Ascending aorta (tissue), 2 donors: ENCODE results near the gene BANF2. TPM values are rescaled to one million over a fixed set of nuclear protein-coding genes. Genes with fewer than 3 reads are reported as not detected.

Experiments used
- DNase-seq, 2 donors: peaks; one replicate each; pipeline ENCODE4 v3.0.0-alpha.2; 2019; ENCODE audit warnings: low spot score in 2 of 2
- H3K27ac ChIP-seq, 2 donors: fragments of 200-600 bp; sonication (generic); one replicate each; pipeline ENCODE4 v1.5.1; 2016 to 2017; ENCODE audit warnings: mild to moderate bottlenecking in 1 of 2
- H3K27me3 ChIP-seq: fragments of 200-600 bp; sonication (generic); one replicate; pipeline ENCODE4 v1.5.1; 2017
- H3K36me3 ChIP-seq, 2 donors: fragments of 200-600 bp; sonication (generic); one replicate each; pipeline ENCODE4 v1.5.1; 2016
- H3K4me1 ChIP-seq, 2 donors: fragments of 200-600 bp; sonication (generic); one replicate each; pipeline ENCODE4 v1.5.1; 2016 to 2017; ENCODE audit warnings: mild to moderate bottlenecking in 1 of 2
- H3K4me3 ChIP-seq, 2 donors: fragments of 200-600 bp; sonication (generic); one replicate each; pipeline ENCODE4 v1.5.1; 2016 to 2017; ENCODE audit warnings: mild to moderate bottlenecking in 1 of 2
- H3K9me3 ChIP-seq, 2 donors: fragments of 200-600 bp; sonication (generic); one replicate each; pipeline ENCODE4 v1.5.1; 2016
- intact Hi-C: fragments of 100-400 bp; cut with DNase I; formaldehyde crosslinking; loops from one replicate; pipeline ENCODE4 v1.15.1; 2023
- total RNA-seq: library from RNA; depleted of rRNA; stranded (reverse); fragments of >200 nt; gene quantifications from one replicate; pipeline ENCODE4 v1.1.0, GENCODE V29; 2016
- TF ChIP-seq, protein P1 (sequence below), 3 experiments: fragments of 200-600 bp in 2 of 3; fragments of 450-650 bp in 1 of 3; sonication (generic) in 2 of 3; IDR thresholded peaks; one replicate each; pipeline ENCODE4 v1.5.1; 2016 to 2019; ENCODE audit warnings: antibody characterized with exemption in 3 of 3, mild to moderate bottlenecking in 1 of 3, moderate library complexity in 1 of 3

BANF2 gene
- total RNA-seq, 1 donor from 2014 or later, result not detected

DNA sequence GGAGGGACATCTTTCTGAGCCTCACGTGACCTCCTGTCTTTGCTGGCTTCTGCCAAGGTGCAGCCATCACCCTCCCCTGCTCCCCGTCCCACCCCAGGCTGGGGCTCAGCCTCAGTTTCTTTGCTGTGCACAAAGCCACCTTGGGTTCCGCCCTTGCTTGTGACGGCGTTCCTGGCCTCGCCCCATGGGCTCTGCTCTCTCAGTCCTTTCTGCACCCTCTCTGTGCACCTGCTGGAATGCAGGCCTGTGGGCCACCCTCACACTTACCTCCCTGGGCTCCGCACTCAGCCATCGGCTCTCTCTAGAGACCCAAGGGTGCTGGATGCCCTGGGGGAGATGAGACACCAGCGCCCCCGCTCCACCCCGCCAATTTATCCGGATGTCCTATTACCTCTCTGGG is 28.3 kb downstream of the BANF2 start:
- no peak for DNase-seq
- H3K4me3 ChIP-seq, result no peak overlapping the region
- H3K27me3 ChIP-seq, result no peaks in the 10 kb centered on the region
- H3K36me3 ChIP-seq, result no peaks in the 10 kb centered on the region
- no peaks in the 10 kb centered on the region for H3K9me3 ChIP-seq
- intact Hi-C loops, result no loop called here
- no peak overlapping the region for H3K27ac ChIP-seq
- H3K4me1 ChIP-seq, result no peaks in the 10 kb centered on the region
- TF ChIP-seq, protein P1, sequence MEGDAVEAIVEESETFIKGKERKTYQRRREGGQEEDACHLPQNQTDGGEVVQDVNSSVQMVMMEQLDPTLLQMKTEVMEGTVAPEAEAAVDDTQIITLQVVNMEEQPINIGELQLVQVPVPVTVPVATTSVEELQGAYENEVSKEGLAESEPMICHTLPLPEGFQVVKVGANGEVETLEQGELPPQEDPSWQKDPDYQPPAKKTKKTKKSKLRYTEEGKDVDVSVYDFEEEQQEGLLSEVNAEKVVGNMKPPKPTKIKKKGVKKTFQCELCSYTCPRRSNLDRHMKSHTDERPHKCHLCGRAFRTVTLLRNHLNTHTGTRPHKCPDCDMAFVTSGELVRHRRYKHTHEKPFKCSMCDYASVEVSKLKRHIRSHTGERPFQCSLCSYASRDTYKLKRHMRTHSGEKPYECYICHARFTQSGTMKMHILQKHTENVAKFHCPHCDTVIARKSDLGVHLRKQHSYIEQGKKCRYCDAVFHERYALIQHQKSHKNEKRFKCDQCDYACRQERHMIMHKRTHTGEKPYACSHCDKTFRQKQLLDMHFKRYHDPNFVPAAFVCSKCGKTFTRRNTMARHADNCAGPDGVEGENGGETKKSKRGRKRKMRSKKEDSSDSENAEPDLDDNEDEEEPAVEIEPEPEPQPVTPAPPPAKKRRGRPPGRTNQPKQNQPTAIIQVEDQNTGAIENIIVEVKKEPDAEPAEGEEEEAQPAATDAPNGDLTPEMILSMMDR (IDR thresholded peaks at IDR 0.05), result no peak

DNA sequence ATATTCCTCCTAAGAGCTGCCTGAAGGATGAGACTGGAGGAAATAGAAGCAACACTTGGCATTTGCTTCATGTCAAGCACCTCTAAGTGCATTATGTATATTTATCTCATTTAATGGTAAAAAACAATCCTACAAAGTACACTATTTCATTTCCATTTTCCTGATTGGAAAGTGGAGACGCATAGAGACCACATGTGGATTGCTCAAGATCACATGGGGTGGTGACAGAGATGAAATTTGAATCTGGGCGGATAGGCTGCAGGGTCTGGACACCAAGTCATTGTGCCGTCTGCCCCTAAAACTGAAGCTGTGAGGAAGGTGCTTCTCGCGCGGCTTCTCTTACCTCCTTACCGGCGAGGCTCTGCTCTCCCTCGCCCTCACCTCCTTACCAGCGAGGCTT is 30.3 kb downstream of the BANF2 start:
- no peaks in the 10 kb centered on the region for H3K27me3 ChIP-seq
- H3K27ac ChIP-seq, result no peak overlapping the region
- no peaks in the 10 kb centered on the region for H3K9me3 ChIP-seq
- intact Hi-C loops, result no loop called here
- no peak for DNase-seq
- no peaks in the 10 kb centered on the region for H3K36me3 ChIP-seq
- no peak overlapping the region for H3K4me3 ChIP-seq
- H3K4me1 ChIP-seq, result no peaks in the 10 kb centered on the region
- TF ChIP-seq, protein P1 (IDR thresholded peaks at IDR 0.05), result no peak

DNA sequence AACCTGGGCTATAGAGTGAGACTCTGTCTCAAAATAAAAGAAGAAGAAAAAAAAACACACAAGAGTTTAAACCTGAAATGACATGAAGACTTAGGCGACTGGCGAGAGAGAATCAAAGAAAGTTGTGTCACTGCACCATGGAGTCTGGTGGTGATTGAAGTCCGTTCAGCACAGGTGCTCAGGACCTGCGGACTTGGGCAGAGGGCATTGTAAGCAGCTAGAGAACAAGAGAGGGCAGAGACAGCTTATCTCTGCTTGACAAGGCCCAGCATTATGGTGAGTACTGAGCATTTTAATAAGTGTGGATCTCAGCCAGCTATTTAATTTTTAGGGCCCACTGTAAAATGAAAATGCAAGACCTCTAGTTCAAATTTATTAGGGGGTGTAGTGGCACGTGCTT is 31.5 kb downstream of the BANF2 start:
- H3K36me3 ChIP-seq, result no peaks in the 10 kb centered on the region
- TF ChIP-seq, protein P1 (IDR thresholded peaks at IDR 0.05), result no peak
- no peaks in the 10 kb centered on the region for H3K9me3 ChIP-seq
- DNase-seq, result no peak
- H3K27ac ChIP-seq, result no peak overlapping the region
- no peak overlapping the region for H3K4me3 ChIP-seq
- no peaks in the 10 kb centered on the region for H3K4me1 ChIP-seq
- H3K27me3 ChIP-seq, result no peaks in the 10 kb centered on the region
- intact Hi-C loops, result no loop called here

DNA sequence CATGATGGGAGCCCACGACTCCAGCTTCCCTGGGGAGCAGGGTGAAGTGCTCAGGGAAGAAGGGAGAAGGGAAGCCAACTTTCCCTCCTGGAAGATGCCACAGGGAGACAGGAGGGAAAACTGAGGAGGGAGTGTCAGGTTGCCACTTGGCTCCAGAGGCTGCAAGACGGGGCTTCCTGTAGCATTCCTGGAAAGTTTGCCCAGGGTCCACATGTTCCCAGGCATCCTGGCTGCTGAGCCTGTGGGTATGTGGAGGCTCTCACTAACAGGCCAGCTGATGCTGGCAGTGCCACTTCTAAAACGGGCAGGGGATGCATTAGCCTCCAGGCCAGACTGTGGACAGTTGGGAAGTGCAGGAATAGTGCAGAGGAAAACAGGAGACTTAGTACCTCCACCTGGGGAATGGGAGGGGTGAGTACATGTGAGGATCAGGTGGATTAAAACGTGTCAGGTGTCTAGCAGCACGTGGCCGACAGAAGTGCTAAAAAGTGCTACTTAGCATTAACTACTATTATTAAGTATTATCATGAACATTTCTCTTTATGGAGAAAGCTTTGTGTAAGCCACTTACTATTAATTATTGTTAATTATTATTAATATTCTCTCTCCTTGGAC is 33.2 kb downstream of the BANF2 start:
- no peak for DNase-seq
- Histone ChIP-seq H3K9me3 (no peaks in the 10 kb centered on the region), H3K27ac (no peak overlapping the region), H3K4me1 (no peaks in the 10 kb centered on the region), H3K36me3 (no peaks in the 10 kb centered on the region), H3K27me3 (no peaks in the 10 kb centered on the region), H3K4me3 (no peak overlapping the region)
- TF ChIP-seq, protein P1 (IDR thresholded peaks at IDR 0.05), result no peak
- intact Hi-C loops, result no loop called here

DNA sequence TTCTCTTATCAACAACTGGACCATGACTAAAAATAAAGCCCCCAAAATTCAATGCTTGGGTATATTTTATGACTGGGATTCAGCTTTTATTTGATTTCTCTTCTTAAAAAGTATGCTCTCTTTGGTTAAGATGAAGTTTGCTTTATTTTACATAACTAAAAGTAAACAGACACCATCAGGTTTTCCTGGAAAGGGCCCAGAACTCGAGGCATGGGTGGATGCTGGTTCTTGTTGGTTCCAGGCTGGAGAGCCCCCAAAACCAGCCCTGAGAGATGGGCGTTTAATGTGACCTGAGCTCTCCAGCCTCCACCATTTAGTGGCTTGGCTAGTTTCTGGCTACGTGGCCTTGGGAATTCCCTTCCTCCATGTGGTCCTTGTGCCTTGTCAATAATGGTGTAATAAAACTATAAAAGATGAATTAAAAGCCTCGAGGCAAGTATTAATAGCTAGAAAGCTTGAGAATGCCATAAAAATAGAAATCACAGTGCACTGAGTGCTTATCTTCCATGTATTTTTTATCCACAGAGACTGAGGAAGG is 34.1 kb downstream of the BANF2 start:
- TF ChIP-seq, protein P1 (IDR thresholded peaks at IDR 0.05), result no peak
- Histone ChIP-seq H3K27ac (no peak overlapping the region), H3K4me1 (no peaks in the 10 kb centered on the region), H3K4me3 (no peak overlapping the region), H3K36me3 (no peaks in the 10 kb centered on the region), H3K27me3 (no peaks in the 10 kb centered on the region), H3K9me3 (no peaks in the 10 kb centered on the region)
- intact Hi-C loops, result no loop called here
- DNase-seq, result no peak

DNA sequence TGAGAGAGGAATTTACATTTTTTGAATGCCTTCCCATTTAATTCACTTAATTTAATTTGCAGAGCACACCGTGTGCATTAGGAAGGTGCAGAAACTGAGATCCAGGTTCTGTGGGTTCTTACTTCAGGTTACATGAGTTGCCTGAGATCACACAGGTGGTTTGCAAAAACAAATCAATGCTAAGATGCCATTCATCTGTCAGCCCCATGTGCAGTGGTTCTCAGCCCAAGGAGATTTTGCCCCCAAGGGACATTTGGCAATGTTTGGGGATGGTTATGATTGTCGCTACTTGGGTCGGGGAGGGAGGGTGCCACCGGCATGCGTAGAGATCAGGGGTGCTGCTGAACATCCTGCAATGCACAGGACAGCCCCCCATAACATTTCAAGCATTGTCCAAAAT is 34.6 kb downstream of the BANF2 start:
- DNase-seq, result no peak
- no peaks in the 10 kb centered on the region for H3K9me3 ChIP-seq
- no peak overlapping the region for H3K4me3 ChIP-seq
- TF ChIP-seq, protein P1 (IDR thresholded peaks at IDR 0.05), result no peak
- H3K4me1 ChIP-seq, result no peaks in the 10 kb centered on the region
- no peak overlapping the region for H3K27ac ChIP-seq
- intact Hi-C loops, result no loop called here
- H3K27me3 ChIP-seq, result no peaks in the 10 kb centered on the region
- no peaks in the 10 kb centered on the region for H3K36me3 ChIP-seq
